Testis (tissue), 2 donors: ENCODE measurements around the gene IFNK.

ENCODE experiments used
- POLR2A ChIP-seq: fragments of 450-650 bp; IDR thresholded peaks from one replicate; pipeline ENCODE4 v1.6.1; 2017; ENCODE audit warnings: antibody characterized with exemption, mild to moderate bottlenecking, moderate library complexity
- TF ChIP-seq, protein P1 (sequence below), 3 experiments: fragments of 450-650 bp in 2 of 3; fragments of 200-600 bp in 1 of 3; sonication (generic) in 1 of 3; IDR thresholded peaks; one replicate each; pipeline ENCODE4 v1.5.1; 2016 to 2019; ENCODE audit warnings: antibody characterized with exemption in 3 of 3, mild to moderate bottlenecking in 2 of 3, moderate library complexity in 1 of 3

DNA sequence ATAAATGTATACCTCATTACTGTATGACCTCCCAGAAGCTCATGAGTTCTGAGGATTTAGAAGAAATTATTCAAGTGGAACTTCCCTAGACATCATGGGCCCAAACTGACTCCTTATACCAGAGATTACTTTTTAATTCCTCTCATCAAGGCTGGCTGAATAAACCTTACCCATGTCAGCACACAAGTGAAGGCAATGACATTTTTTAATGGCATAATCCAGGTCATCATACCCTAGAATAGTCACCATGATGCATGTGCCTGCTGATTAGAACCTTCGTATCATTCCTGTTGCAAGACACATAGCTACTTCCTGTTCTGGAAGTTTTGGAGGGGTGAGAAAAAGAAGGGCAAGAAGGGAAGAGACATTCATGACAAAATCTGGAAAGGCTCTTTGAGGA, 49.8 kb upstream of the IFNK start:
- TF ChIP-seq, protein P1, sequence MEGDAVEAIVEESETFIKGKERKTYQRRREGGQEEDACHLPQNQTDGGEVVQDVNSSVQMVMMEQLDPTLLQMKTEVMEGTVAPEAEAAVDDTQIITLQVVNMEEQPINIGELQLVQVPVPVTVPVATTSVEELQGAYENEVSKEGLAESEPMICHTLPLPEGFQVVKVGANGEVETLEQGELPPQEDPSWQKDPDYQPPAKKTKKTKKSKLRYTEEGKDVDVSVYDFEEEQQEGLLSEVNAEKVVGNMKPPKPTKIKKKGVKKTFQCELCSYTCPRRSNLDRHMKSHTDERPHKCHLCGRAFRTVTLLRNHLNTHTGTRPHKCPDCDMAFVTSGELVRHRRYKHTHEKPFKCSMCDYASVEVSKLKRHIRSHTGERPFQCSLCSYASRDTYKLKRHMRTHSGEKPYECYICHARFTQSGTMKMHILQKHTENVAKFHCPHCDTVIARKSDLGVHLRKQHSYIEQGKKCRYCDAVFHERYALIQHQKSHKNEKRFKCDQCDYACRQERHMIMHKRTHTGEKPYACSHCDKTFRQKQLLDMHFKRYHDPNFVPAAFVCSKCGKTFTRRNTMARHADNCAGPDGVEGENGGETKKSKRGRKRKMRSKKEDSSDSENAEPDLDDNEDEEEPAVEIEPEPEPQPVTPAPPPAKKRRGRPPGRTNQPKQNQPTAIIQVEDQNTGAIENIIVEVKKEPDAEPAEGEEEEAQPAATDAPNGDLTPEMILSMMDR (IDR thresholded peaks at IDR 0.05), result no peak
- TF ChIP-seq POLR2A, result no peak
